Measurements from ENCODE around the gene ZNF385D. TPM values are rescaled to one million over a fixed set of nuclear protein-coding genes. Genes with fewer than 3 reads are reported as not detected.

Gene ZNF385D
- total RNA-seq, 1 donor from 2014 or later: 2.9 TPM

GRCh38 chr3:21744793-21745192 lies 6.2 kb downstream of the ZNF385D start:
- H3K9me3 ChIP-seq: no peaks in the 10 kb centered on the region
- intact Hi-C loops (cut with DNase I): no loop called here
- H3K4me1 ChIP-seq: no peaks in the 10 kb centered on the region
- DNase-seq: no peak
- no peaks in the 10 kb centered on the region for H3K36me3 ChIP-seq
- ATAC-seq: no peak
- H3K27me3 ChIP-seq (ENCODE audit: low read depth): peaks cover 9% of the 10 kb centered on the region
- H3K27ac ChIP-seq: no peak overlapping the region
- no peak overlapping the region for H3K4me3 ChIP-seq
- no peak for TF ChIP-seq CTCF (IDR thresholded peaks at IDR 0.05)

GRCh38 chr3:21738935-21739702 lies 11.9 kb downstream of the ZNF385D start:
- ATAC-seq (no peak), DNase-seq (no peak)
- H3K36me3 ChIP-seq: no peaks in the 10 kb centered on the region
- no peaks in the 10 kb centered on the region for H3K9me3 ChIP-seq
- intact Hi-C loops (cut with DNase I): no loop called here
- no peak overlapping the region for H3K27ac ChIP-seq
- H3K4me3 ChIP-seq: no peak overlapping the region
- H3K27me3 ChIP-seq (ENCODE audit: low read depth): no peaks in the 10 kb centered on the region
- no peaks in the 10 kb centered on the region for H3K4me1 ChIP-seq
- no peak for TF ChIP-seq CTCF (IDR thresholded peaks at IDR 0.05)

GRCh38 chr3:21738283-21738682 lies 12.7 kb downstream of the ZNF385D start:
- no peak overlapping the region for H3K27ac ChIP-seq
- H3K9me3 ChIP-seq: no peaks in the 10 kb centered on the region
- no peaks in the 10 kb centered on the region for H3K27me3 ChIP-seq (ENCODE audit: low read depth)
- TF ChIP-seq CTCF (IDR thresholded peaks at IDR 0.05): no peak
- intact Hi-C loops (cut with DNase I): no loop called here
- no peaks in the 10 kb centered on the region for H3K4me1 ChIP-seq
- H3K4me3 ChIP-seq: no peak overlapping the region
- DNase-seq (no peak), ATAC-seq (no peak)
- no peaks in the 10 kb centered on the region for H3K36me3 ChIP-seq

- Histone ChIP-seq H3K4me3 (no peak overlapping the region), H3K27ac (no peak overlapping the region), H3K27me3 (ENCODE audit: low read depth) (no peaks in the 10 kb centered on the region), H3K4me1 (no peaks in the 10 kb centered on the region), H3K9me3 (no peaks in the 10 kb centered on the region), H3K36me3 (no peaks in the 10 kb centered on the region)
- no peak for TF ChIP-seq CTCF (IDR thresholded peaks at IDR 0.05)
- intact Hi-C loops (cut with DNase I): no loop called here
- ATAC-seq: no peak
- DNase-seq: no peak
These were observed 16.3 kb downstream of the ZNF385D start for GRCh38 chr3:21734746-21735145.

GRCh38 chr3:21729888-21730459 lies 21.0 kb downstream of the ZNF385D start:
- TF ChIP-seq CTCF (IDR thresholded peaks at IDR 0.05): no peak
- Histone ChIP-seq H3K27ac (no peak overlapping the region), H3K4me3 (no peak overlapping the region), H3K4me1 (no peaks in the 10 kb centered on the region), H3K27me3 (ENCODE audit: low read depth) (no peaks in the 10 kb centered on the region), H3K9me3 (peaks cover 5% of the 10 kb centered on the region), H3K36me3 (no peaks in the 10 kb centered on the region)
- intact Hi-C loops (cut with DNase I): no loop called here
- ATAC-seq (no peak), DNase-seq (no peak)
